ENCODE measurements around the gene DPH1.
A peak's percentile ranks its signal among the peaks of the same experiment; 100 is the strongest.

The DPH1 gene

GRCh38 chr17:2051061-2051932, 21.3 kb downstream of the DPH1 start:
- H3K4me3 ChIP-seq (replicated peaks; ENCODE audit: low read depth, low read length): no peak overlapping the region
- no peak for DNase-seq (ENCODE audit: low read depth)
- TF ChIP-seq, protein P1, sequence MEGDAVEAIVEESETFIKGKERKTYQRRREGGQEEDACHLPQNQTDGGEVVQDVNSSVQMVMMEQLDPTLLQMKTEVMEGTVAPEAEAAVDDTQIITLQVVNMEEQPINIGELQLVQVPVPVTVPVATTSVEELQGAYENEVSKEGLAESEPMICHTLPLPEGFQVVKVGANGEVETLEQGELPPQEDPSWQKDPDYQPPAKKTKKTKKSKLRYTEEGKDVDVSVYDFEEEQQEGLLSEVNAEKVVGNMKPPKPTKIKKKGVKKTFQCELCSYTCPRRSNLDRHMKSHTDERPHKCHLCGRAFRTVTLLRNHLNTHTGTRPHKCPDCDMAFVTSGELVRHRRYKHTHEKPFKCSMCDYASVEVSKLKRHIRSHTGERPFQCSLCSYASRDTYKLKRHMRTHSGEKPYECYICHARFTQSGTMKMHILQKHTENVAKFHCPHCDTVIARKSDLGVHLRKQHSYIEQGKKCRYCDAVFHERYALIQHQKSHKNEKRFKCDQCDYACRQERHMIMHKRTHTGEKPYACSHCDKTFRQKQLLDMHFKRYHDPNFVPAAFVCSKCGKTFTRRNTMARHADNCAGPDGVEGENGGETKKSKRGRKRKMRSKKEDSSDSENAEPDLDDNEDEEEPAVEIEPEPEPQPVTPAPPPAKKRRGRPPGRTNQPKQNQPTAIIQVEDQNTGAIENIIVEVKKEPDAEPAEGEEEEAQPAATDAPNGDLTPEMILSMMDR (IDR thresholded peaks at IDR 0.05; ENCODE audit: low read length, missing control alignments): no peak

GRCh38 chr17:2051933-2052559, 22.1 kb downstream of the DPH1 start:
- TF ChIP-seq, protein P1 (IDR thresholded peaks at IDR 0.05; ENCODE audit: low read length, missing control alignments): no peak
- H3K4me3 ChIP-seq (replicated peaks; ENCODE audit: low read depth, low read length): no peak overlapping the region

DNA sequence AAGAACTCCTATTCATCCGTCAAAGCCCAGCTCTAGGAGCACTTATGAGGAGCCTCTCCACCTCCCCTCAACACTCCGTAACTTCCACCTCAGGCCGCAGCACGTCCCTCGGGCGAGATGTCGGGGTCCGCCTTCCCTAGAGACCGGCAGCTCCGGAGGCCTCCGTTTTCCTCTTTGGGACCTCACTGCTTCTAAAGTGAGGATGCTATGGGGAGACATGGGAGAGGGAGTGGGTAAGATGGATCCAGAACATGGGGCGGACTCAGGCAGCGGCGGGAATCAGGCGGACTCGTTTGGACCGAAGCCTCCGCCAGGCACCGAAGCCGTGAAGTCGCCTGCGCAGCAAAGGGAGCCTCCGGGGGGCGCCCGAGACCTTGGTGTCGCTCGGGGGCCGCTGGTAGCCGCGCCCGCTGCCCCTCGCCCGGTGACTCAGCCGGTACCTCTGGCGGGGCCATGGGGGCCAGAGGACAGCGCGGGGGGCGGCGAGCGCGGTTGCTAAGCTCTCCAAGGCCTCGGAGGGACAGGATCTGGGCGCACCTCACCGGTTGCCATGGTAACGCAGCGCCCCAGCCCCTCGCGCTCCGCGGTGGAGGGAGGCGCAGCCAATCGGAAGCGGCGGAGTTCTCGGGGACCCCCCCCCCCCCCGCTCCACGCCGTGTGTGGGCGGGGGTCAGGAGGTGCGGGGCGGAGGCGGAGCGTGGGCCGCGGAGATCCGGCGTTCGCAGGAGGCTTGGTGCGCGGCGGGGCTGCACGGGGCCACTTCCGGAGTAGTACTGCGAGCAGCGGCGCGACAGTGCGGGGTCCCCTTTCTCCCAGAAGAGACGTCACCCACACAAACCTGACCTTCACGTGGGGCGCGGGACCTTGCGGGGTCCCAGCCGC, 23.7 kb downstream of the DPH1 start:
- H3K4me3 ChIP-seq (replicated peaks; ENCODE audit: low read depth, low read length): peak overlapping the region; percentile 64
- DNase-seq (ENCODE audit: low read depth): peak; percentile 72
- TF ChIP-seq, protein P1 (IDR thresholded peaks at IDR 0.05; ENCODE audit: low read length, missing control alignments): peak; percentile 47

More at GRCh38 chr17:2051933-2052559, 22.1 kb downstream of the DPH1 start:
- DNase-seq (ENCODE audit: low read depth): no peak

DNA sequence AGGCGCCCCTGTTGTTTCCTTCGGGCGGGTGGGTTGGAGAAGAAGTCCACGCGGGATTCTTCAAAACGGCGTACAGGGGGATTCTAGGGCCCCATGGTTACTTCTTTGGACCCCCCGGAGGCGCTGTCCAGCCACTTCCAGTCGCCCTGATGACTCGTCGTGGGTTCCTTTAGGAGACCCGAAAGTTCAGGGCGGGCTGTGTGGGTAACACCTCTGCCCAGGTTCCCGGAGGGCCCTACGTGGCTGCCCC, 24.2 kb downstream of the DPH1 start:
- TF ChIP-seq, protein P1 (IDR thresholded peaks at IDR 0.05; ENCODE audit: low read length, missing control alignments): no peak
- no peak for DNase-seq (ENCODE audit: low read depth)
- H3K4me3 ChIP-seq (replicated peaks; ENCODE audit: low read depth, low read length): peak overlapping the region; percentile 64

DNA sequence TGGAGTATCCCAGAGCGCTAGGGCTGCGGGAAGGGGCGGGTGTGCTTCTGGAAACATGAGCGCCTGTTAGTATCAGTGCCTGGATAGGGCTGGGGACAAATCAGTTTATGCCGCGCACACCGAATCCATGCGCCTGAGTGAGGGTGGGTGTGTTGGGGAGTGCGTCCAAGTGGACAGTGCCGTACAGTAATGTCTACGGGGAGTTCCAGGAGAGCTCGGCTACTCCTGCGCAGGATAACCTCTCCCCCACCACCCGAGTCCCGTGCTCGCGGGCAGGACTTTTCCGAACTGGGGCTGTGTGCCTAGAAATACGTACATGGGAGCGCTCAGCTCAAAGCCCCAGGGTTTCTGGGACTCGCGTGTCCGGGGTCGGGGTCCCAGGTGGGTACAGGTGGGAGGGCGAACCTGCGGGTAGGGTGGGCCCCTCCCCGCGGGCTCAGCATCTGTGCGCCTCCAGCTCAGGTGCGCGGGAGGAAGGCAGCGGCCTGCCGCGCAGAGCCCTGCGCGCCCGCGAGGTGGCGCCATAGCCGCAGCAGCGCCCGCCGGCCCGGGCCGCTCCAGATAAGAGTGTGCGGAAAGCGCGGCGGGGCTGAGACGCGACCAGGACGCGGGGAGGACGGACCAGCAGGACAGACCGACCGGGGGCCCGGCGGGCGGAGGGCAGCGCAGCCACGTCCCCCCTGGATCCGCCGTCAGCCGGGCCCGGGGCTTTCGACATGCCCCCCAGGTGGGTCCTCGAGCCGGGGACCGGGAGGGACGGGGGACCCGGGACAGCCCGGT, 24.7 kb downstream of the DPH1 start, which contains the start of gene HIC1:
TSS of gene HIC1 (plus strand) at position 592 of the 780 bp plus-strand sequence. CDS start 1,588 bp downstream, outside the sequence.
- TF ChIP-seq, protein P1 (IDR thresholded peaks at IDR 0.05; ENCODE audit: low read length, missing control alignments): peak; percentile 35
- DNase-seq (ENCODE audit: low read depth): peak; percentile 79
- peak within 1 kb of the TSS; percentile 64 for H3K4me3 ChIP-seq (replicated peaks; ENCODE audit: low read depth, low read length)

All from fibroblast of pulmonary artery (primary cell).